CD4-positive, alpha-beta T cell treated with Interleukin-4 for 1 hour (primary cell): ENCODE results near the gene SRSF10.
"Not testable (repeated sequence)": the region's sequence is repeated elsewhere in the genome, so short reads cannot be mapped to it uniquely, and the experiment has no call there.

Experiments used
- DNase-seq, 2 donors: peaks; one replicate each; pipeline ENCODE4 v3.0.0-alpha.2; 2020 to 2022

SRSF10 gene

GRCh38 chr1:23958040-23958809, 21.9 kb downstream of the SRSF10 start:
- DNase-seq: not testable (repeated sequence)

- DNase-seq: no peak
These were observed 23.0 kb downstream of the SRSF10 start for GRCh38 chr1:23957096-23957495.

GRCh38 chr1:23953020-23953419, 27.1 kb downstream of the SRSF10 start:
- no peak for DNase-seq

GRCh38 chr1:23947366-23947765, 32.8 kb downstream of the SRSF10 start:
- DNase-seq: no peak

GRCh38 chr1:23936481-23937176, 43.5 kb downstream of the SRSF10 start:
- DNase-seq: no peak

DNA sequence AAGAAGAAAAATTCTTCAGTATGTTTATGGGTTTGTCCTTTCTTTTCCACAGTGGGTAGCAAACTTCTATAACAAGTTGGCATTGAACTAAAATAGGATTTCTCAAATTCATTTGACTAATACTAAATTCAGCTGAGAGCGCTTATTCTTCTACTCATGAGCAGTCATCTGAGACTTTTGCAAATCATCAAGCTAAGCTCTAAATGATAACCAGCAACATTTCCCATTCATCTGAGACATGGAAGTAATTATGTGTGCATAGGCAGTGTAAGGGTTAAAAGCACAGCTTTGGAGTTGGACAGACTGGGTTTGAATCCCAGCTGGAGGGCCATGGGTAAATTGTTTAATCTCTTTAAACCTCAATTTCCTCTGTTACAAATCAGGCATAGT, 48.6 kb downstream of the SRSF10 start:
- no peak for DNase-seq

DNA sequence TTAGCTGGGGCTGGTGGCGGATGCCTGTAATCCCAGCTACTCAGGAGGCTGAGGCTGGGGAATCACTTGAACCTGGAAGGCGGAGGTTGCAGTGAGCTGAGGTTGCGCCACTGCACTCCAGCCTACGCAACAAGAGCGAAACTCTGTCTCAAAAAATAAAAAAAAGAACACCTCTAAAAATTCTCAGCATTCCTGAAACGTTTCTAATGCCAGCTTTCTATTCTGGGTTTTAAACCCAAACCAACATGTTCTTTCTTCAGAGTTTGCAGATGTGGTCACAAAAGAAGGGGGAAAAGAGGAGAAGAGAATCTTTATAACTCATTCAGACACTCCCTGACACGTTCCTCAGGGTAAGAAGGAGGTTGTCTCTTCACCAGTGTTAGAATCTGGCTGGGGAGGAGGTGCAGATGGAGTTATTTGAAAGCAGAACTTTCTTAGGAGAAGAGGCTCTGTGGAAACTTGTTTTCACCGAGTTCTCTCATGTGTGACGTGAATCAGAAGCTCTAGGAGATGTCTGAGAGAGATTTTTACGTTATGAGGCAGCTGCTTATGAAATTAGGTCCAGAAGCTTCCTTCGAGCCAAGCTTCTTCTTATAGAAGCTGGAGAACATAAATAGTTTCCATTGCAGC, 49.2 kb downstream of the SRSF10 start:
- no peak for DNase-seq

GRCh38 chr1:23930270-23930669, 49.9 kb downstream of the SRSF10 start:
- DNase-seq: no peak

GRCh38 chr1:23928789-23929188, 51.3 kb downstream of the SRSF10 start:
- DNase-seq: no peak

- no peak for DNase-seq
These were observed 53.0 kb downstream of the SRSF10 start for GRCh38 chr1:23927097-23927496.

- no peak for DNase-seq
These were observed 54.8 kb downstream of the SRSF10 start for GRCh38 chr1:23925279-23925678.

DNA sequence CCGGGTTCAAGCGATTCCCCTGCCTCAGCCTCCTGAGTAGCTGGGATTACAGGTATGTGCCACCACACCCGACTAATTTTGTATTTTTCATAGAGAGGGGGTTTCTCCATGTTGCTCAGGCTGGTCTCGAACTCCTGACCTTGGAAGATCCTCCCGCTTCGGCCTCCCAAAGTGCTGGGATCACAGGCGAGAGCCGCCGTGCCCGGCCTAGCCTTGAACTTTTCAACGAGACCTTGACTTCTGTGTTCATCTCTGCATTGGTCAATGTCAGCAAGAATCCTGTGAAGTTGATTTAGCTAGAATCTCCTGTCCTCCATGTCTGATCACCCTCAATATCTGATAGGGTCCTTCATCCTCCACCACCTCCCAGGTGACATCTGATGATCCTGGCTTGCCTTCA, 55.5 kb downstream of the SRSF10 start:
- DNase-seq: no peak

GRCh38 chr1:23923592-23924499, 56.3 kb downstream of the SRSF10 start:
- DNase-seq: no peak

GRCh38 chr1:23922321-23922943, 57.7 kb downstream of the SRSF10 start:
- no peak for DNase-seq

- DNase-seq: peak; percentile 68 to 83
These were observed 63.7 kb downstream of the SRSF10 start for GRCh38 chr1:23916209-23917131.

- no peak for DNase-seq
These were observed 64.7 kb downstream of the SRSF10 start for GRCh38 chr1:23915466-23915865.

- no peak for DNase-seq
These were observed 65.2 kb downstream of the SRSF10 start for GRCh38 chr1:23914921-23915320.
